Measurements from ENCODE around the gene SCN1B.

SCN1B gene

DNA sequence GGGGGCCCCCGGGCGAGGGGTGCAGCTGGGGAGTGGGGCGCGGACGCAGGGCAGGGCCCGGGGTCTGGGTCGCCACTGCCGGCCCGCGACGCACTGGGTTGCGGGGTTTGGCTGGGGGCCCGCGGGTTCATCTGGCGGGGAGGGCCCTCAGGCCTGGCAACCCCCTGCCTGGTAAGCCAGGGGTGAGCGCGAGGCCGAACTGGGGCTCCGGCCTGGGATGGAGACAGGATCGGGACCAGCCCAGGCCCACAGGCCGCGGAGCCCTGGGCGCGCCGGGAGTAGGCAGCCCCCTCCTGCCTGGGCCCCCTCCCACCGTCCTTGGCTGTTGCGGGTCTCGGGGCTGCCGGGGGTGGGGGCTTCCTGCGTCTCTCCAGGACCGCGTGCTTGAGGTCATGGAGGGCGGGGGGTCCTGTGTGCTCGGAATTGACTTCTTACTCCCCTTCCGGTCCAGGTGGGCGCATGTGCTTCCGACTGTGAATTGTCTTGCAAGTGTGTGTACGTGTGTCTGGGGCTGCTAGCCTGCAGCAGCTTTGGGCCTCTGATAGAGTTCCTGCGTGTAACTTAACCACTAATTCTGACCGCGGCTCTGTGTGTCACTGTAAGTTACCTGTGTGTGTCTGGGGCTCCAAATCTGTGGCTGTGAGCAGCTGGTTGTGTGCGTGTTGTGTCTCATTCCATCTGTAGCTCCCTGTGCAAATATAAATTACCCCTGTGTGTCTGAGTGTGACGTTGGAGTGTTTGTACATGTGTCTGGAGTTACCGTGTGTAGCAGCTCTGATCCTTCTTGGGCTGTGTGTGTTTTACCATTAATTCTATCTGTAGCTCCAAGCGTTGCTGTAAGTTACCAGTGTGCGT, 29.4 kb upstream of the SCN1B start (continued):
- TF ChIP-seq, protein P1, sequence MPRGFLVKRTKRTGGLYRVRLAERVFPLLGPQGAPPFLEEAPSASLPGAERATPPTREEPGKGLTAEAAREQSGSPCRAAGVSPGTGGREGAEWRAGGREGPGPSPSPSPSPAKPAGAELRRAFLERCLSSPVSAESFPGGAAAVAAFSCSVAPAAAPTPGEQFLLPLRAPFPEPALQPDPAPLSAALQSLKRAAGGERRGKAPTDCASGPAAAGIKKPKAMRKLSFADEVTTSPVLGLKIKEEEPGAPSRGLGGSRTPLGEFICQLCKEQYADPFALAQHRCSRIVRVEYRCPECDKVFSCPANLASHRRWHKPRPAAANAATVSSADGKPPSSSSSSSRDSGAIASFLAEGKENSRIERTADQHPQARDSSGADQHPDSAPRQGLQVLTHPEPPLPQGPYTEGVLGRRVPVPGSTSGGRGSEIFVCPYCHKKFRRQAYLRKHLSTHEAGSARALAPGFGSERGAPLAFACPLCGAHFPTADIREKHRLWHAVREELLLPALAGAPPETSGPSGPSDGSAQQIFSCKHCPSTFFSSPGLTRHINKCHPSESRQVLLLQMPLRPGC (tag by site-specific recombination; IDR thresholded peaks at IDR 0.05) = peak; percentile 26
- TF ChIP-seq ZNF501 (tag by site-specific recombination; IDR thresholded peaks at IDR 0.05) (0 out of 2 replicates have a peak, but pooled peaks have one; percentile 36), ZNF404 (tag by site-specific recombination; IDR thresholded peaks at IDR 0.05) (no peak), KLF1 (tag by site-specific recombination; IDR thresholded peaks at IDR 0.05) (peak; percentile 59; the same call in 1 of the 2 replicates), YY2 (tag by site-specific recombination; IDR thresholded peaks at IDR 0.05) (peak; percentile 43; the same call in 1 of the 2 replicates), ZNF776 (tag by site-specific recombination; IDR thresholded peaks at IDR 0.05; ENCODE audit: borderline replicate concordance) (no peak), ZNF658 (tag by site-specific recombination; IDR thresholded peaks at IDR 0.05) (no peak), SP2 (tag by site-specific recombination; IDR thresholded peaks at IDR 0.05) (peak; percentile 63), ZNF174 (tag by site-specific recombination; IDR thresholded peaks at IDR 0.05) (no peak), EGR2 (tag by site-specific recombination; IDR thresholded peaks at IDR 0.05; ENCODE audit: low read depth) (0 out of 2 replicates have a peak, but pooled peaks have one; percentile 25), ZFP37 (tag by site-specific recombination; IDR thresholded peaks at IDR 0.05) (0 out of 2 replicates have a peak, but pooled peaks have one; percentile 50), GLIS2 (tag by site-specific recombination; IDR thresholded peaks at IDR 0.05) (peak; percentile 95)
- TF ChIP-seq, protein P2, sequence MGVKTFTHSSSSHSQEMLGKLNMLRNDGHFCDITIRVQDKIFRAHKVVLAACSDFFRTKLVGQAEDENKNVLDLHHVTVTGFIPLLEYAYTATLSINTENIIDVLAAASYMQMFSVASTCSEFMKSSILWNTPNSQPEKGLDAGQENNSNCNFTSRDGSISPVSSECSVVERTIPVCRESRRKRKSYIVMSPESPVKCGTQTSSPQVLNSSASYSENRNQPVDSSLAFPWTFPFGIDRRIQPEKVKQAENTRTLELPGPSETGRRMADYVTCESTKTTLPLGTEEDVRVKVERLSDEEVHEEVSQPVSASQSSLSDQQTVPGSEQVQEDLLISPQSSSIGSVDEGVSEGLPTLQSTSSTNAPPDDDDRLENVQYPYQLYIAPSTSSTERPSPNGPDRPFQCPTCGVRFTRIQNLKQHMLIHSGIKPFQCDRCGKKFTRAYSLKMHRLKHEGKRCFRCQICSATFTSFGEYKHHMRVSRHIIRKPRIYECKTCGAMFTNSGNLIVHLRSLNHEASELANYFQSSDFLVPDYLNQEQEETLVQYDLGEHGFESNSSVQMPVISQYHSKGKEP (tag by site-specific recombination; IDR thresholded peaks at IDR 0.05) = no peak
- TF ChIP-seq, protein P3, sequence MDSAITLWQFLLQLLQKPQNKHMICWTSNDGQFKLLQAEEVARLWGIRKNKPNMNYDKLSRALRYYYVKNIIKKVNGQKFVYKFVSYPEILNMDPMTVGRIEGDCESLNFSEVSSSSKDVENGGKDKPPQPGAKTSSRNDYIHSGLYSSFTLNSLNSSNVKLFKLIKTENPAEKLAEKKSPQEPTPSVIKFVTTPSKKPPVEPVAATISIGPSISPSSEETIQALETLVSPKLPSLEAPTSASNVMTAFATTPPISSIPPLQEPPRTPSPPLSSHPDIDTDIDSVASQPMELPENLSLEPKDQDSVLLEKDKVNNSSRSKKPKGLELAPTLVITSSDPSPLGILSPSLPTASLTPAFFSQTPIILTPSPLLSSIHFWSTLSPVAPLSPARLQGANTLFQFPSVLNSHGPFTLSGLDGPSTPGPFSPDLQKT (IDR thresholded peaks at IDR 0.05; ENCODE audit: borderline replicate concordance, low read depth, low read length) = no peak
- TF ChIP-seq, protein P4, sequence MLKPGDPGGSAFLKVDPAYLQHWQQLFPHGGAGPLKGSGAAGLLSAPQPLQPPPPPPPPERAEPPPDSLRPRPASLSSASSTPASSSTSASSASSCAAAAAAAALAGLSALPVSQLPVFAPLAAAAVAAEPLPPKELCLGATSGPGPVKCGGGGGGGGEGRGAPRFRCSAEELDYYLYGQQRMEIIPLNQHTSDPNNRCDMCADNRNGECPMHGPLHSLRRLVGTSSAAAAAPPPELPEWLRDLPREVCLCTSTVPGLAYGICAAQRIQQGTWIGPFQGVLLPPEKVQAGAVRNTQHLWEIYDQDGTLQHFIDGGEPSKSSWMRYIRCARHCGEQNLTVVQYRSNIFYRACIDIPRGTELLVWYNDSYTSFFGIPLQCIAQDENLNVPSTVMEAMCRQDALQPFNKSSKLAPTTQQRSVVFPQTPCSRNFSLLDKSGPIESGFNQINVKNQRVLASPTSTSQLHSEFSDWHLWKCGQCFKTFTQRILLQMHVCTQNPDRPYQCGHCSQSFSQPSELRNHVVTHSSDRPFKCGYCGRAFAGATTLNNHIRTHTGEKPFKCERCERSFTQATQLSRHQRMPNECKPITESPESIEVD (tag by site-specific recombination; IDR thresholded peaks at IDR 0.05) = no peak
- TF ChIP-seq, protein P5, sequence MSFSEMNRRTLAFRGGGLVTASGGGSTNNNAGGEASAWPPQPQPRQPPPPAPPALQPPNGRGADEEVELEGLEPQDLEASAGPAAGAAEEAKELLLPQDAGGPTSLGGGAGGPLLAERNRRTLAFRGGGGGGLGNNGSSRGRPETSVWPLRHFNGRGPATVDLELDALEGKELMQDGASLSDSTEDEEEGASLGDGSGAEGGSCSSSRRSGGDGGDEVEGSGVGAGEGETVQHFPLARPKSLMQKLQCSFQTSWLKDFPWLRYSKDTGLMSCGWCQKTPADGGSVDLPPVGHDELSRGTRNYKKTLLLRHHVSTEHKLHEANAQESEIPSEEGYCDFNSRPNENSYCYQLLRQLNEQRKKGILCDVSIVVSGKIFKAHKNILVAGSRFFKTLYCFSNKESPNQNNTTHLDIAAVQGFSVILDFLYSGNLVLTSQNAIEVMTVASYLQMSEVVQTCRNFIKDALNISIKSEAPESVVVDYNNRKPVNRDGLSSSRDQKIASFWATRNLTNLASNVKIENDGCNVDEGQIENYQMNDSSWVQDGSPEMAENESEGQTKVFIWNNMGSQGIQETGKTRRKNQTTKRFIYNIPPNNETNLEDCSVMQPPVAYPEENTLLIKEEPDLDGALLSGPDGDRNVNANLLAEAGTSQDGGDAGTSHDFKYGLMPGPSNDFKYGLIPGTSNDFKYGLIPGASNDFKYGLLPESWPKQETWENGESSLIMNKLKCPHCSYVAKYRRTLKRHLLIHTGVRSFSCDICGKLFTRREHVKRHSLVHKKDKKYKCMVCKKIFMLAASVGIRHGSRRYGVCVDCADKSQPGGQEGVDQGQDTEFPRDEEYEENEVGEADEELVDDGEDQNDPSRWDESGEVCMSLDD (tag by site-specific recombination; IDR thresholded peaks at IDR 0.05) = peak; percentile 87; the same call in 1 of the 2 replicates
- TF ChIP-seq, protein P6, sequence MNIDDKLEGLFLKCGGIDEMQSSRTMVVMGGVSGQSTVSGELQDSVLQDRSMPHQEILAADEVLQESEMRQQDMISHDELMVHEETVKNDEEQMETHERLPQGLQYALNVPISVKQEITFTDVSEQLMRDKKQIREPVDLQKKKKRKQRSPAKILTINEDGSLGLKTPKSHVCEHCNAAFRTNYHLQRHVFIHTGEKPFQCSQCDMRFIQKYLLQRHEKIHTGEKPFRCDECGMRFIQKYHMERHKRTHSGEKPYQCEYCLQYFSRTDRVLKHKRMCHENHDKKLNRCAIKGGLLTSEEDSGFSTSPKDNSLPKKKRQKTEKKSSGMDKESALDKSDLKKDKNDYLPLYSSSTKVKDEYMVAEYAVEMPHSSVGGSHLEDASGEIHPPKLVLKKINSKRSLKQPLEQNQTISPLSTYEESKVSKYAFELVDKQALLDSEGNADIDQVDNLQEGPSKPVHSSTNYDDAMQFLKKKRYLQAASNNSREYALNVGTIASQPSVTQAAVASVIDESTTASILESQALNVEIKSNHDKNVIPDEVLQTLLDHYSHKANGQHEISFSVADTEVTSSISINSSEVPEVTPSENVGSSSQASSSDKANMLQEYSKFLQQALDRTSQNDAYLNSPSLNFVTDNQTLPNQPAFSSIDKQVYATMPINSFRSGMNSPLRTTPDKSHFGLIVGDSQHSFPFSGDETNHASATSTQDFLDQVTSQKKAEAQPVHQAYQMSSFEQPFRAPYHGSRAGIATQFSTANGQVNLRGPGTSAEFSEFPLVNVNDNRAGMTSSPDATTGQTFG (tag by site-specific recombination; IDR thresholded peaks at IDR 0.05; ENCODE audit: borderline replicate concordance) = no peak
- TF ChIP-seq, protein P7, sequence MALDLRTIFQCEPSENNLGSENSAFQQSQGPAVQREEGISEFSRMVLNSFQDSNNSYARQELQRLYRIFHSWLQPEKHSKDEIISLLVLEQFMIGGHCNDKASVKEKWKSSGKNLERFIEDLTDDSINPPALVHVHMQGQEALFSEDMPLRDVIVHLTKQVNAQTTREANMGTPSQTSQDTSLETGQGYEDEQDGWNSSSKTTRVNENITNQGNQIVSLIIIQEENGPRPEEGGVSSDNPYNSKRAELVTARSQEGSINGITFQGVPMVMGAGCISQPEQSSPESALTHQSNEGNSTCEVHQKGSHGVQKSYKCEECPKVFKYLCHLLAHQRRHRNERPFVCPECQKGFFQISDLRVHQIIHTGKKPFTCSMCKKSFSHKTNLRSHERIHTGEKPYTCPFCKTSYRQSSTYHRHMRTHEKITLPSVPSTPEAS (tag by site-specific recombination; IDR thresholded peaks at IDR 0.05) = peak; percentile 94
- TF ChIP-seq, protein P8, sequence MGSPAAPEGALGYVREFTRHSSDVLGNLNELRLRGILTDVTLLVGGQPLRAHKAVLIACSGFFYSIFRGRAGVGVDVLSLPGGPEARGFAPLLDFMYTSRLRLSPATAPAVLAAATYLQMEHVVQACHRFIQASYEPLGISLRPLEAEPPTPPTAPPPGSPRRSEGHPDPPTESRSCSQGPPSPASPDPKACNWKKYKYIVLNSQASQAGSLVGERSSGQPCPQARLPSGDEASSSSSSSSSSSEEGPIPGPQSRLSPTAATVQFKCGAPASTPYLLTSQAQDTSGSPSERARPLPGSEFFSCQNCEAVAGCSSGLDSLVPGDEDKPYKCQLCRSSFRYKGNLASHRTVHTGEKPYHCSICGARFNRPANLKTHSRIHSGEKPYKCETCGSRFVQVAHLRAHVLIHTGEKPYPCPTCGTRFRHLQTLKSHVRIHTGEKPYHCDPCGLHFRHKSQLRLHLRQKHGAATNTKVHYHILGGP (tag by site-specific recombination; IDR thresholded peaks at IDR 0.05) = no peak
- TF ChIP-seq, protein P9, sequence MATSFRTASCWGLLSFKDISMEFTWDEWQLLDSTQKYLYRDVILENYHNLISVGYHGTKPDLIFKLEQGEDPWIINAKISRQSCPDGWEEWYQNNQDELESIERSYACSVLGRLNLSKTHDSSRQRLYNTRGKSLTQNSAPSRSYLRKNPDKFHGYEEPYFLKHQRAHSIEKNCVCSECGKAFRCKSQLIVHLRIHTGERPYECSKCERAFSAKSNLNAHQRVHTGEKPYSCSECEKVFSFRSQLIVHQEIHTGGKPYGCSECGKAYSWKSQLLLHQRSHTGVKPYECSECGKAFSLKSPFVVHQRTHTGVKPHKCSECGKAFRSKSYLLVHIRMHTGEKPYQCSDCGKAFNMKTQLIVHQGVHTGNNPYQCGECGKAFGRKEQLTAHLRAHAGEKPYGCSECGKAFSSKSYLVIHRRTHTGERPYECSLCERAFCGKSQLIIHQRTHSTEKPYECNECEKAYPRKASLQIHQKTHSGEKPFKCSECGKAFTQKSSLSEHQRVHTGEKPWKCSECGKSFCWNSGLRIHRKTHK (tag by site-specific recombination; IDR thresholded peaks at IDR 0.05) = no peak

Measured in HEK293 (cell line).